Stimulated activated effector memory CD8-positive, alpha-beta T cell treated with anti-CD3 and anti-CD28 coated beads, Interleukin-12 subunit alpha, Interleukin-12 subunit beta, amount 100 ng/mL, for 72 hours (primary cell): ENCODE results near the gene TTC28.
"Not testable (repeated sequence)": the region's sequence is repeated elsewhere in the genome, so short reads cannot be mapped to it uniquely, and the experiment has no call there.

Experiments used
- ATAC-seq: fragments of 150-1000 bp; cut with Tn5 transposase; 2 replicates; pipeline ENCODE4 v1.10.0; 2021
- DNase-seq, 2 donors: peaks; one replicate each; pipeline ENCODE4 v3.0.0; 2021 to 2022; ENCODE audit warnings: low spot score in 2 of 2
- H3K27ac Mint-ChIP-seq: one replicate; pipeline ENCODE4 v1.8.0; 2022; ENCODE audit warnings: mild to moderate bottlenecking, mixed read lengths
- H3K36me3 Mint-ChIP-seq: one replicate; pipeline ENCODE4 v1.8.0; 2022; ENCODE audit warnings: mild to moderate bottlenecking, mixed read lengths
- H3K4me1 Mint-ChIP-seq: one replicate; pipeline ENCODE4 v1.8.0; 2022; ENCODE audit warnings: mixed read lengths
- H3K4me3 Mint-ChIP-seq: one replicate; pipeline ENCODE4 v1.8.0; 2022; ENCODE audit warnings: mild to moderate bottlenecking, mixed read lengths
- H3K9me3 Mint-ChIP-seq: one replicate; pipeline ENCODE4 v1.8.0; 2022; ENCODE audit warnings: mixed read lengths

TTC28 gene

GRCh38 chr22:28693041-28693760 lies 13.6 kb upstream of the TTC28 start:
- H3K4me3 Mint-ChIP-seq, DNase-seq, H3K36me3 Mint-ChIP-seq, H3K4me1 Mint-ChIP-seq, H3K9me3 Mint-ChIP-seq, H3K27ac Mint-ChIP-seq, ATAC-seq: not testable (repeated sequence)

DNA sequence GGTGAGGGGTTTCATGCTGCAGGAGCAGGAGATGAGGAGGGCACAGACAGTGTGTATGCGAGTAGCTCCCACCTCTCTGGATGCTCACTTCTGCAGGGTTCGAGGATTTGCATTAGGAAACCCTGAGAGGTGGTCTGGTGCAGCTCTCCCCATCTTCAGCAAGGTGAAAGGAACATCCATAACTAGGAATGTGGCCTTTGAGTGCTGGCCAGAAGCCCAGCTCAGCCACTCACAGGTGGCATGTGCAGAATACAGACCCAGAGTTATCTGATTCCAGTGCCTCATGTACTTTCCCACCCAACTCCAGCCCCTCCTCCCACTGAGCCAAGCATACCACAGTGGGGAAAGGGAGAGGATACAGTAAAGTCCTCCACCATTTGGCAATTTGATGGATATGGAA lies 10.2 kb upstream of the TTC28 start:
- not testable (repeated sequence) for DNase-seq, H3K4me1 Mint-ChIP-seq, H3K4me3 Mint-ChIP-seq, H3K27ac Mint-ChIP-seq, H3K9me3 Mint-ChIP-seq, ATAC-seq, H3K36me3 Mint-ChIP-seq

GRCh38 chr22:28682966-28683365 lies 3.3 kb upstream of the TTC28 start:
- H3K4me1 Mint-ChIP-seq, H3K36me3 Mint-ChIP-seq, H3K4me3 Mint-ChIP-seq, ATAC-seq, H3K9me3 Mint-ChIP-seq, H3K27ac Mint-ChIP-seq, DNase-seq: not testable (repeated sequence)

DNA sequence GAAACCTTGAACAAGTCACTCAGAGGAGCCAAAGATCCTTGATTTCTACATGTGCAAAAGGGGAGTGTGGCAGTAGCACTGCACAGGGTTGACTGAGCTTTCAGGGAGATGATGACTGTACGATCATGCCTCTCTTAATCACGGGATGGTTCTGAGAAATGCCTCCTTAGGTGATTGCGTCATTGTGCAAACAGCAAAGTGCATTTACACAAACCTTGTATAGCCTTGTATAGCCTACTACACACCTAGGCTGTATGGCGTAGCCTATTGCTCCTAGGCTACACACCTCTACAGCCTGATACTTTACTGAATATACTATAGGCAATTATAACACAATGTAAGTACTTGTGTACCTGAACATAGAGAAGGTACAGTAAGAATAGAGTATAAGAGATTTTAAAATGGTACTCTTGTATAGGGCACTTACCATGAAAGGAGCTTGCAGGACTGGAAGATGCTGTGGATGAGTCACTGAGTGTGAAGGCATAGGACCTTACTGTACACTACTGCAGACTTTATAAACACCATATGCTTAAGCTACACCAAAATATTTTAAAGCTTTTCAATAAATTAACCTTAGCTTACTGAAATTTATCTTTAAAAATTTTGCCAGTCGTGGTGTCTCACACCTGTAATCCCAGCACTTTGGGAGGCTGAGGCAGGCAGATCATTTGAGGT lies 1.3 kb upstream of the TTC28 start:
- not testable (repeated sequence) for ATAC-seq, H3K36me3 Mint-ChIP-seq, H3K4me1 Mint-ChIP-seq, DNase-seq, H3K27ac Mint-ChIP-seq, H3K9me3 Mint-ChIP-seq
- H3K4me3 Mint-ChIP-seq, result peak overlapping the region; percentile 82

DNA sequence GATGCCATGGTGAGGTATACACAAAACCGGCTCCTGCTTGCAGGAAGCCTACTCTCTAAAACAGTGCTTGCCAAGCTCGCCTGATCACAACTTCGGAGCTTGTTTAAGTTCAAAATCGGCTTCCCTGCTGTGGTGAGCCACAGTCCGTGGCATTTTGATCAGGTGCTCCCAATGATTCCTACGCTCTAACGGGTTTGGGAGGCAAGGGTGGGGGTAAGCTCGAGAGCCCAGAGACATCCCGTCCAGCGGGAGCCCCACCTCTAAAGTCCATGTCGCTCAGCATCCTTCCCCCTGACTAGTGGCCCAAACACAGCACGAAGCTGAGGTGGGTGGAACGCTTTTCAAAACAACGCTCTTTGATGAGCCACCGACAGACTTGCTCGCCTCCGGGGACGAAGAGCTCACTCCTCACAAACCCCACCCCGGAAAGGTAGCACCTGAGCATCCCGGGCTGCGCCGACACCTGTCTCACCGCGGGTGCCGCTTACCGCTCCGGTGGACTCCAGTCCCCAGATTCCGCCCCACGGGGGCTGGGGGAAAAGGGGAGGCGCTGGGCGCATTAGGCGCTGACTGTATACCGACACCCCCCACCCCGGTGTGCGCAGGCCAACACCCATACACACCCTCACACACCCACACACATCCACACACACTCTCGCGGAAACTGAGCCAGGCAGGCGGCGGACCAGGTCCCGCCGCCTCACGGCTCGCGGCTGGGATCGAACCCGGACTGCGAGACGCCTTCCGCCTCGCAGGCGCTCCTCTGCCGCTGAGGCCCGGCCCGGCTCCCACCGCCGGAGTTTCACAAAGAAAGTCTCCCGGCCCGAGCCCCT lies 646 bp downstream of the TTC28 start:
- H3K27ac Mint-ChIP-seq, H3K9me3 Mint-ChIP-seq, ATAC-seq, H3K36me3 Mint-ChIP-seq, DNase-seq: not testable (repeated sequence)
- Mint-ChIP-seq H3K4me1 (peaks cover 12% of the 10 kb centered on the region), H3K4me3 (peak overlapping the region; percentile 82)

DNA sequence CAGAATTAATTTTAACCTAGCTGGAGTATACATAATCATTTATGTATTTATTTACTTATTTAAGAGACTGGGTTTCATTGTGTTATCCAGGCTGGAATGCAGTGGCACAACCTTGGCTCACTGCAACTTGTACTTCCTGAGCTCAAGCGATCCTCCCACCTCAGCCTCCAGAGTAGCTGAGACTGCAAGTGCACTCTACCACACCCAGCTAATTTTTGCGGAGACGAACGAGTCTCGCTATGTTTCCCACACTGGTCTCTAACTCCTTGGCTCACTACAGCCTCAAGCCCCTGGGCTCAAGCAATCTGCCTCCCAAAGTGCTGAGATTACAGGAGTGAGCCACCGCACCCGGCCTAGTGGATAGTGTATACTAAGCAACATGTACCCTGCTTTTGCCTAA lies 1.5 kb downstream of the TTC28 start:
- H3K9me3 Mint-ChIP-seq, DNase-seq, ATAC-seq, H3K27ac Mint-ChIP-seq, H3K4me3 Mint-ChIP-seq: not testable (repeated sequence)
- Mint-ChIP-seq H3K36me3 (peaks cover 12% of the 10 kb centered on the region), H3K4me1 (peaks cover 20% of the 10 kb centered on the region)

- H3K36me3 Mint-ChIP-seq, result peaks cover 12% of the 10 kb centered on the region
- ATAC-seq (peak; percentile 85), DNase-seq (no peak)
- peak overlapping the region; percentile 100 for H3K27ac Mint-ChIP-seq
- peaks cover 21% of the 10 kb centered on the region for H3K4me1 Mint-ChIP-seq
- H3K4me3 Mint-ChIP-seq, result peak overlapping the region; percentile 57
- H3K9me3 Mint-ChIP-seq, result no peaks in the 10 kb centered on the region
These were observed 5.5 kb downstream of the TTC28 start for GRCh38 chr22:28674121-28674563.

DNA sequence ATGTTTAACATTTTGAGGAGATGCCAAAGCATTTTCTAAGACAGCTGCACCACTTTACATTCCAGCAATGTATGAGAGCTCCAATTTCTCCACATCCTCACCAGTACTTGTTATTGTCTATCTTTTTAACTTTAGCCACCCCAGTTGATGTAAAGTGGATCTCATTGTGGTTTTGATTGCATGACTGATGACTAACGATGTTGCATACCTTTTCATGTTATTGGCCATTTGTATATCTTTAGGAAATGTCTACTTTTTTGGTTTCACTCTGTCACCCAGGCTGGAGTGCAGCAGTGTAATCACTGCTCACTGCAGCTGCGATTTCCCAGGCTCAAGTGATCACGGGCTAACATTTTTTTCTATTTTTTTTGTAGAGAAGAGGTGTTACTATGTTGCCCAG lies 8.9 kb downstream of the TTC28 start:
- ATAC-seq (no peak), DNase-seq (no peak)
- Mint-ChIP-seq H3K4me3 (no peak overlapping the region), H3K9me3 (no peaks in the 10 kb centered on the region), H3K36me3 (peaks cover 12% of the 10 kb centered on the region), H3K27ac (no peak overlapping the region), H3K4me1 (peaks cover 21% of the 10 kb centered on the region)

DNA sequence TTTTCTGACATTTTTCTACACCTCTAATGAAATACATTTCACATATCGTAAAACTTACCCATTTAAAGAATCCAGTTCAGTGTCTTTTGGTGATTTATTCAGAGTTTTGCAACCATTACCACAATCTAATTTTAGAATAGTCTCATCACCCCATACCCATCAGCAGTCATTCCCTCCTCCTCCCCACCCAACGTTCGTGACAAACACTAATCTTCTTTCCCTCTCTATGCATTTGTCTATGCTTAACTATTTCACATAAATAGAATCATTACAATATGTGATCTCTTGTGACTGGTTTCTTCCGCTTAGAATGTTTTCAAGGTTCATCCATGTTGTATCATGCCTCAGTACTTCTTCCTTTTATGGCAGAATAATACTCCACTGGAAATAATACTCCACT lies 9.5 kb downstream of the TTC28 start:
- Mint-ChIP-seq H3K4me1 (peaks cover 21% of the 10 kb centered on the region), H3K27ac (no peak overlapping the region), H3K4me3 (no peak overlapping the region), H3K9me3 (no peaks in the 10 kb centered on the region), H3K36me3 (peaks cover 12% of the 10 kb centered on the region)
- ATAC-seq, result no peak
- DNase-seq, result no peak

DNA sequence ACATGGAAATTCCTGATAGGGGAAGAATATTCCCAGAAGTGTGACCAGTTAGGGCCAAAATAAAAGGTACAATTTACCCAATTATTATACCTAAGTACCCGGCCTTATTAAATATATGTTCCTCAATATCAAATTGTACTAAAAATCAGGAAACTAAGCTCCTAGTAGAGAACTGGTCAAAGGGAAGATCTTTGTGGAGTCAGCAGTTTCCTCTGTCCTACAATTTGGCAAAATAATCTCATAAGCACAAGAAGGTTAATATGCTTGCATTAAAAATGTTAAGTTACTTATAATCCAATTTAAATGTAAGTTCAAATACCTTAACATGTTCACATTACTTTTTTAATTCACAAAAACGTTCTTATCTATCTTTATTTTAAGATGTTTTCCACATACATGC lies 10.3 kb downstream of the TTC28 start:
- Mint-ChIP-seq H3K27ac (no peak overlapping the region), H3K36me3 (peaks cover 9% of the 10 kb centered on the region), H3K4me3 (no peak overlapping the region), H3K4me1 (peaks cover 19% of the 10 kb centered on the region), H3K9me3 (no peaks in the 10 kb centered on the region)
- DNase-seq (no peak), ATAC-seq (no peak)

DNA sequence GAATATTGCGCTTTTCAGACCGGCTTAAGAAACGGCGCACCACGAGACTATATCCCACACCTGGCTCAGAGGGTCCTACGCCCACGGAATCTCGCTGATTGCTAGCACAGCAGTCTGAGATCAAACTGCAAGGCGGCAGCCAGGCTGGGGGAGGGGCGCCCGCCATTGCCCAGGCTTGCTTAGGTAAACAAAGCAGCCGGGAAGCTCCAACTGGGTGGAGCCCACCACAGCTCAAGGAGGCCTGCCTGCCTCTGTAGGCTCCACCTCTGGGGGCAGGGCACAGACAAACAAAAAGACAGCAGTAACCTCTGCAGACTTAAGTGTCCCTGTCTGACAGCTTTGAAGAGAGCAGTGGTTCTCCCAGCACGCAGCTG lies 16.1 kb downstream of the TTC28 start:
- not testable (repeated sequence) for H3K4me3 Mint-ChIP-seq, ATAC-seq, DNase-seq, H3K36me3 Mint-ChIP-seq, H3K9me3 Mint-ChIP-seq, H3K27ac Mint-ChIP-seq, H3K4me1 Mint-ChIP-seq

DNA sequence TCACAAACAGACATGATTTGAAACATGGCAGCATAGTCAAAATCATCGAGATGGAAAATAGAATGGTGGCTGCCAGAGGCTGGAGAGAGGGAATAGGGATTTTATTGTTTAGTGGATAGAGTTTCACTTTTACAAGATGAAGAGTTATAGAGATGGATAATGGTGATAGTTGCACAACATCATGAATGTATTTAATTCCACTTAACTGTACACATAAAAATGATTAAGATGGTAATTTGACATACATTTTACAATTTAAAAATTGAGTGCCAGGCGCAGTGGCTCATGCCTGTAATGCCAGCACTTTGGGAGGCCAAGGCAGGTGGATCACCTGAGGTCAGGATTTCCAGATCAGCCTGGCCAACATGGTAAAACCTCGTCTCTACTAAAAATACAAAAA lies 21.2 kb downstream of the TTC28 start:
- H3K36me3 Mint-ChIP-seq, result no peaks in the 10 kb centered on the region
- no peak overlapping the region for H3K4me3 Mint-ChIP-seq
- no peaks in the 10 kb centered on the region for H3K4me1 Mint-ChIP-seq
- no peaks in the 10 kb centered on the region for H3K9me3 Mint-ChIP-seq
- no peak for DNase-seq
- H3K27ac Mint-ChIP-seq, result no peak overlapping the region
- ATAC-seq, result no peak

DNA sequence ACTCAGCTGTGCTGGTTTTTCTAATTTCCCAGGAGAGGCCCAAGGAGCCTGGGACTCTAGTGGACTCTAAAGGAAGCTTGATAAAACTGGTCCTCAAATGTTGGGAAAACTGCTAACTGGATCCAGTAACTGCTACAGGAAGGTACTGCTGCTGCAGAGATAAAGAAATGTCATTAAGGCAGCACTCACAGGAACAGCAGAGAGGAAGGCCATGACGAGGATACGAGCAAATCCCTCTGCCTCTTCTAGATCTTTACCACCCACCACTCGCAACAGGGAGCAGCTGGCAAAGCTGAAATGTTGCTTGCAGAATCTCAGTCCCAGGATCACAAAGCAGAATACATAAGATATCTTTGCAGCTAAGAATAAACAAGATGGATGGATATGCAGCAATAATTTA lies 23.5 kb downstream of the TTC28 start:
- no peaks in the 10 kb centered on the region for H3K9me3 Mint-ChIP-seq
- ATAC-seq, result no peak
- no peak for DNase-seq
- H3K36me3 Mint-ChIP-seq, result no peaks in the 10 kb centered on the region
- H3K4me1 Mint-ChIP-seq, result no peaks in the 10 kb centered on the region
- no peak overlapping the region for H3K4me3 Mint-ChIP-seq
- no peak overlapping the region for H3K27ac Mint-ChIP-seq

DNA sequence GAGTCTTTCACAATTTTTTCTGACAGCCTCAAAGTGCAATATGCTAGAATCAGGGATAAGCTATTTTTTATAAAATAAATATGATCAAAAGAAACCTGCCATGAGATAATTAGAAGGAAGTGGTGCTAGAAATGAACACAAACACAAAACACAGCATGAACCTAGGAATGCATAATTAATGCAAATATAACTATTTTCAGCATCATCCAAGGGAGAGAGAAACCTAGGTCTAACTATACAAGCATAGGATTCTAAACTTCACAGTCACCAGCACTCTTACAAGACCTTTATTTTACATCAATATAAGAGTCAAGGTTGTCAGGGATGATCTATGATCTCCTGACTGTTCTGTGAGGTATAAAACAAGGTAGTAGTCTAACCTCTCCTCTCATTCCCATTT lies 29.2 kb downstream of the TTC28 start:
- no peaks in the 10 kb centered on the region for H3K9me3 Mint-ChIP-seq
- DNase-seq, result no peak
- ATAC-seq, result no peak
- H3K4me3 Mint-ChIP-seq, result no peak overlapping the region
- no peaks in the 10 kb centered on the region for H3K36me3 Mint-ChIP-seq
- H3K4me1 Mint-ChIP-seq, result no peaks in the 10 kb centered on the region
- H3K27ac Mint-ChIP-seq, result no peak overlapping the region

GRCh38 chr22:28648792-28649191 lies 30.8 kb downstream of the TTC28 start:
- Mint-ChIP-seq H3K4me1 (no peaks in the 10 kb centered on the region), H3K27ac (no peak overlapping the region)
- no peak for ATAC-seq

More at GRCh38 chr22:28648792-28649191, 30.8 kb downstream of the TTC28 start:
- H3K36me3 Mint-ChIP-seq, result no peaks in the 10 kb centered on the region
- H3K4me3 Mint-ChIP-seq, result no peak overlapping the region
- no peaks in the 10 kb centered on the region for H3K9me3 Mint-ChIP-seq
- DNase-seq, result no peak
